Progenitor cell of endocrine pancreas (in vitro differentiated cells): ENCODE measurements around the gene PPP1R1C. TPM values are rescaled to one million over a fixed set of nuclear protein-coding genes. Genes with fewer than 3 reads are reported as not detected.

Experiments used
- DNase-seq: peaks from one replicate; pipeline ENCODE4 v3.0.0; 2021; ENCODE audit warnings: low spot score; ENCODE audit not compliant: unreplicated experiment
- H3K27ac Mint-ChIP-seq: 2 replicates; pipeline ENCODE4 v1.8.0; 2021; ENCODE audit warnings: mild to moderate bottlenecking, moderate library complexity, mixed read lengths
- H3K27me3 Mint-ChIP-seq: 2 replicates; pipeline ENCODE4 v1.8.0; 2021; ENCODE audit warnings: mixed read lengths
- H3K36me3 Mint-ChIP-seq: 2 replicates; pipeline ENCODE4 v1.8.0; 2022; ENCODE audit warnings: mixed read lengths; ENCODE audit not compliant: insufficient read depth
- H3K4me1 Mint-ChIP-seq: 2 replicates; pipeline ENCODE4 v1.8.0; 2021; ENCODE audit warnings: low read depth, mixed read lengths
- H3K4me3 Mint-ChIP-seq: 2 replicates; pipeline ENCODE4 v1.8.0; 2021; ENCODE audit warnings: low read depth, mild to moderate bottlenecking, moderate library complexity, mixed read lengths
- H3K9me3 Mint-ChIP-seq: 2 replicates; pipeline ENCODE4 v1.8.0; 2021; ENCODE audit warnings: low read depth, mixed read lengths
- CTCF ChIP-seq: fragments of 200-600 bp; sonication (generic); IDR thresholded peaks from one replicate; pipeline ENCODE4 v1.5.0; 2021; ENCODE audit warnings: antibody characterized with exemption, mild to moderate bottlenecking; ENCODE audit not compliant: unreplicated experiment
- total RNA-seq: library from RNA; stranded (reverse); gene quantifications from 2 replicates; pipeline ENCODE4 v1.2.1, GENCODE V29; 2021

Gene PPP1R1C
- total RNA-seq, 1 donor from 2014 or later: 5.6 TPM

DNA sequence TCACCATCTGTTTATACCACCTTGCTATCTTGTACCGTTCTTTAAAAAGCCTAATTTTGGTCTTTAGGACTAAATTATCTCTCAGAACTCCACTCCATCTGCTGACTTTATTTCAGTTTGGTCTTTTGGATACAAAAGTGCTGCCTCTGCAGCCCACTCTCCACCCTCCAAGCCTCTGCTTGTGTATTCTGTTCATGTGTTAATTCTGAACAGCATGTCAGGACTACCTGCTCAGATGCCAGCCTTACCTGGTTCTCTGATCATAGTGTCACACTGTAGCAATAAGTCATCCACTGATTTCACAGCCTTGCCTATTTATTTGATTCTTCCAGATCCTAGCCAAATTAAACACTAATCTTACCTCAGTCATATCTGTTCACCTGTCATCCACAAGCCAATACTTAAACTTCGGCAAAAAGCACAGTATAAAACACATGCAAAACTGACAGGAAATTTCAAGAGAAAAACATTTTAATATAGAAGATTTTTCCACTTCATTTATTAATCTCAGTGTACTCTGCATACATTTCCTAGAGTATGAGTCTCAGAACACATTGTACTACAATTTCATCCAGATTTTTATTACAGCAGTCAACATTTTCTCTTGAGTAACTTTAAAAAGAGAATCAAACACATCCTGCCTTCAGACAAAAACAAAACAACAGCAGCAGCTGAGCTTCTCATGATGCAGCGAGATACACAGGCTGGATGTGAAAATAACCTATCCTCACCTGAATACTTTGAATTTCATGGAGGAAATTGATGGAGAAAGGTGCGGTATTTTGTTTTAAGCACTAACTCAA lies 64.9 kb downstream of the PPP1R1C start:
- H3K4me1 Mint-ChIP-seq: no peaks in the 10 kb centered on the region
- H3K27ac Mint-ChIP-seq: no peak overlapping the region
- DNase-seq: no peak
- TF ChIP-seq CTCF: no peak
- no peak overlapping the region for H3K4me3 Mint-ChIP-seq
- H3K9me3 Mint-ChIP-seq: no peaks in the 10 kb centered on the region
- H3K36me3 Mint-ChIP-seq: no peaks in the 10 kb centered on the region
- H3K27me3 Mint-ChIP-seq: no peaks in the 10 kb centered on the region

- no peak for DNase-seq
- Mint-ChIP-seq H3K36me3 (no peaks in the 10 kb centered on the region), H3K27me3 (no peaks in the 10 kb centered on the region), H3K9me3 (no peaks in the 10 kb centered on the region), H3K4me3 (no peak overlapping the region), H3K4me1 (no peaks in the 10 kb centered on the region), H3K27ac (no peak overlapping the region)
- no peak for TF ChIP-seq CTCF
These were observed 70.3 kb downstream of the PPP1R1C start for GRCh38 chr2:182055993-182056392.

DNA sequence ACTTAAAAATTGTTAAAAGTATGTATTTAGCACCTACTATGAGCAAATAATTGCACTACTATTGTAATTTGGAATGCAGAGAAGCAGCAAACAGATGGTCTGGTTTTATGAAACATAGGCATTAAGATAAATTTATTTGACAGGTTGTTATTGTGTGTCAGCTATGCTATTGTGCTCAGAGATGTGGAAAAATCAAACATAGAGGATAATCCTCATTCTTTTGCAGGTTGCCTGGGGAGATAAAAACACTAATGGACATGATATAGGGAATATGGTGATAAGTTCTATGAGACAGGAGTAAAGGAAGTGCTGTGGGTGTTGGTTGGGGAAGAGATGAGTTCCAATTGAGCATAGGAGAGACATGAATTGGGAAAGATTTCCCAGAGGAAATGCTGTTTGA lies 71.3 kb downstream of the PPP1R1C start:
- H3K9me3 Mint-ChIP-seq: no peaks in the 10 kb centered on the region
- H3K4me3 Mint-ChIP-seq: no peak overlapping the region
- no peak for DNase-seq
- no peaks in the 10 kb centered on the region for H3K27me3 Mint-ChIP-seq
- TF ChIP-seq CTCF: no peak
- peaks cover 1% of the 10 kb centered on the region for H3K4me1 Mint-ChIP-seq
- H3K27ac Mint-ChIP-seq: no peak overlapping the region
- no peaks in the 10 kb centered on the region for H3K36me3 Mint-ChIP-seq

DNA sequence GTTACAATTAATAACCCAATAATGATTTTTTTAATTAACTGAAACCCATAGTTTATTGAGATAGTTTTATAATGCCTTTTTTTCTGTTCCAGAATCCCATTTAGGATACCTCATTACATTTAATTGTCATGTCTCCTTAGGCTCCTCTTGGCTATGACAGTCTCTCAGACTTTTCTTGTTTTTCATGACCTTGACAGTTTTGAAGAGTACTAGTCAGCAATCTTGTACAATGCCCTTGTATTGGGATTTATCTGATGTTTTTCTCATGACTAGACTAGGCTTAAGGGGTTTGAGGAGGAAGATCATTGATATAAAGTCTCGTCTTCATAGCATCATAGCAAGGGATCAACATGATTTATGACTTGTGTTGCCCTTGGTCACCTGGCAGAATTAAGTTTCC lies 72.4 kb downstream of the PPP1R1C start:
- no peaks in the 10 kb centered on the region for H3K9me3 Mint-ChIP-seq
- no peaks in the 10 kb centered on the region for H3K27me3 Mint-ChIP-seq
- DNase-seq: no peak
- peaks cover 4% of the 10 kb centered on the region for H3K4me1 Mint-ChIP-seq
- no peaks in the 10 kb centered on the region for H3K36me3 Mint-ChIP-seq
- no peak for TF ChIP-seq CTCF
- no peak overlapping the region for H3K27ac Mint-ChIP-seq
- no peak overlapping the region for H3K4me3 Mint-ChIP-seq

GRCh38 chr2:182061739-182062138 lies 76.1 kb downstream of the PPP1R1C start:
- Mint-ChIP-seq H3K36me3 (no peaks in the 10 kb centered on the region), H3K4me3 (no peak overlapping the region), H3K27ac (no peak overlapping the region), H3K27me3 (no peaks in the 10 kb centered on the region), H3K4me1 (peaks cover 4% of the 10 kb centered on the region), H3K9me3 (no peaks in the 10 kb centered on the region)
- no peak for DNase-seq
- TF ChIP-seq CTCF: no peak
